ENCODE measurements around the gene RALGAPA2.

RALGAPA2 gene

GRCh38 chr20:20683481-20684321, 28.7 kb downstream of the RALGAPA2 start:
- no peak for DNase-seq (ENCODE audit: low read depth in 2 of 2)

GRCh38 chr20:20683020-20683419, 29.4 kb downstream of the RALGAPA2 start:
- no peak for DNase-seq (ENCODE audit: low read depth in 2 of 2)

- no peak for DNase-seq (ENCODE audit: low read depth in 2 of 2)
Observed at GRCh38 chr20:20680991-20681508, 31.4 kb downstream of the RALGAPA2 start.

GRCh38 chr20:20679316-20679715, 33.1 kb downstream of the RALGAPA2 start:
- no peak for DNase-seq (ENCODE audit: low read depth in 2 of 2)

GRCh38 chr20:20677186-20677585, 35.3 kb downstream of the RALGAPA2 start:
- DNase-seq (ENCODE audit: low read depth in 2 of 2) = no peak

GRCh38 chr20:20668639-20669038, 43.8 kb downstream of the RALGAPA2 start:
- DNase-seq (ENCODE audit: low read depth in 2 of 2) = no peak

GRCh38 chr20:20666359-20666758, 46.1 kb downstream of the RALGAPA2 start:
- no peak for DNase-seq (ENCODE audit: low read depth in 2 of 2)

- DNase-seq (ENCODE audit: low read depth in 2 of 2) = no peak
Observed at GRCh38 chr20:20665606-20666332, 46.7 kb downstream of the RALGAPA2 start.

- no peak for DNase-seq (ENCODE audit: low read depth in 2 of 2)
Observed at GRCh38 chr20:20664795-20665589, 47.5 kb downstream of the RALGAPA2 start.

GRCh38 chr20:20663841-20664240, 48.6 kb downstream of the RALGAPA2 start:
- DNase-seq (ENCODE audit: low read depth in 2 of 2) = no peak

GRCh38 chr20:20658871-20659431, 53.5 kb downstream of the RALGAPA2 start:
- DNase-seq (ENCODE audit: low read depth in 2 of 2) = no peak

GRCh38 chr20:20658123-20658522, 54.3 kb downstream of the RALGAPA2 start:
- DNase-seq (ENCODE audit: low read depth in 2 of 2) = no peak

- no peak for DNase-seq (ENCODE audit: low read depth in 2 of 2)
Observed at GRCh38 chr20:20657092-20657491, 55.4 kb downstream of the RALGAPA2 start.

- no peak for DNase-seq (ENCODE audit: low read depth in 2 of 2)
Observed at GRCh38 chr20:20655883-20656282, 56.6 kb downstream of the RALGAPA2 start.

GRCh38 chr20:20649945-20650344, 62.5 kb downstream of the RALGAPA2 start:
- DNase-seq (ENCODE audit: low read depth in 2 of 2) = no peak

GRCh38 chr20:20643927-20644326, 68.5 kb downstream of the RALGAPA2 start:
- no peak for DNase-seq (ENCODE audit: low read depth in 2 of 2)

GRCh38 chr20:20641783-20642182, 70.7 kb downstream of the RALGAPA2 start:
- no peak for DNase-seq (ENCODE audit: low read depth in 2 of 2)

- no peak for DNase-seq (ENCODE audit: low read depth in 2 of 2)
Observed at GRCh38 chr20:20638878-20639277, 73.6 kb downstream of the RALGAPA2 start.

GRCh38 chr20:20637998-20638725, 74.3 kb downstream of the RALGAPA2 start:
- no peak for DNase-seq (ENCODE audit: low read depth in 2 of 2)

- no peak for DNase-seq (ENCODE audit: low read depth in 2 of 2)
Observed at GRCh38 chr20:20635006-20635405, 77.4 kb downstream of the RALGAPA2 start.

- no peak for DNase-seq (ENCODE audit: low read depth in 2 of 2)
Observed at GRCh38 chr20:20632644-20633043, 79.8 kb downstream of the RALGAPA2 start.
